Hypothalamus (tissue), 51 donors: ENCODE measurements around the gene XPO4.
"Not testable (repeated sequence)": the region's sequence is repeated elsewhere in the genome, so short reads cannot be mapped to it uniquely, and the experiment has no call there.

Experiments used
- DNase-seq, 51 donors: peaks; one replicate each; lab custom pipeline; 2025; lab: John Stamatoyannopoulos, UW

Gene XPO4

GRCh38 chr13:20789665-20790064, 112.9 kb downstream of the XPO4 start:
- DNase-seq, result no peak

GRCh38 chr13:20788312-20788711, 114.2 kb downstream of the XPO4 start:
- DNase-seq, result no peak

GRCh38 chr13:20787180-20787579, 115.4 kb downstream of the XPO4 start:
- DNase-seq, result no peak

- DNase-seq, result no peak
Measured at GRCh38 chr13:20782116-20782708, 120.3 kb downstream of the XPO4 start.

GRCh38 chr13:20780317-20780716, 122.2 kb downstream of the XPO4 start:
- DNase-seq, result no peak

GRCh38 chr13:20779405-20779804, 123.1 kb downstream of the XPO4 start:
- no peak for DNase-seq

GRCh38 chr13:20778311-20778710, 124.2 kb downstream of the XPO4 start:
- no peak for DNase-seq

GRCh38 chr13:20776751-20777150, 125.8 kb downstream of the XPO4 start:
- DNase-seq, result no peak

- no peak for DNase-seq
Measured at GRCh38 chr13:20775961-20776360, 126.6 kb downstream of the XPO4 start.

- DNase-seq, result no peak
Measured at GRCh38 chr13:20774746-20775145, 127.8 kb downstream of the XPO4 start.

- peak; percentile 47 to 94 (median 84) for DNase-seq
Measured at GRCh38 chr13:20773194-20774080, 129.1 kb downstream of the XPO4 start, which contains the start of gene EEF1AKMT1. TSS of gene EEF1AKMT1 (minus strand) at chr13:20773961. CDS start at chr13:20757598, 16,363 bp downstream.

GRCh38 chr13:20772401-20773131, 130.0 kb downstream of the XPO4 start:
- no peak for DNase-seq

- DNase-seq, result no peak
Measured at GRCh38 chr13:20769834-20770233, 132.7 kb downstream of the XPO4 start.

- no peak for DNase-seq
Measured at GRCh38 chr13:20769091-20769490, 133.5 kb downstream of the XPO4 start.

GRCh38 chr13:20767309-20767943, 135.1 kb downstream of the XPO4 start:
- DNase-seq, result no peak

GRCh38 chr13:20760872-20761271, 141.7 kb downstream of the XPO4 start:
- no peak for DNase-seq

GRCh38 chr13:20754009-20754408, 148.5 kb downstream of the XPO4 start:
- no peak for DNase-seq

GRCh38 chr13:20749377-20749776, 153.2 kb downstream of the XPO4 start:
- no peak for DNase-seq

- not testable (repeated sequence) for DNase-seq
Measured at GRCh38 chr13:20743830-20744404, 158.6 kb downstream of the XPO4 start.

GRCh38 chr13:20740021-20740420, 162.5 kb downstream of the XPO4 start:
- no peak for DNase-seq

- no peak for DNase-seq
Measured at GRCh38 chr13:20738616-20739015, 163.9 kb downstream of the XPO4 start.
